HG03175 (cell line): Measurements from ENCODE around the gene SPTLC2.
"Not testable (repeated sequence)": the region's sequence is repeated elsewhere in the genome, so short reads cannot be mapped to it uniquely, and the experiment has no call there.

ENCODE experiments used
- ATAC-seq: cut with Tn5 transposase; IDR thresholded peaks from one replicate; pipeline ENCODE4 v1.9.1; 2021; ENCODE audit warnings: mild to moderate bottlenecking, moderate library complexity; ENCODE audit not compliant: unreplicated experiment

The SPTLC2 gene

GRCh38 chr14:77616454-77617229, at the start of gene SPTLC2:
Gene SPTLC2 (minus strand): TSS chr14:77616637. CDS start chr14:77616579, 58 bp downstream.
- ATAC-seq: peak; percentile 95

GRCh38 chr14:77663293-77663692, 46.9 kb upstream of the SPTLC2 start:
- no peak for ATAC-seq

- ATAC-seq: not testable (repeated sequence)
Observed at GRCh38 chr14:77661562-77661961, 45.1 kb upstream of the SPTLC2 start.

GRCh38 chr14:77660754-77661153, 44.3 kb upstream of the SPTLC2 start:
- no peak for ATAC-seq

- ATAC-seq: no peak
Observed at GRCh38 chr14:77659831-77660230, 43.4 kb upstream of the SPTLC2 start.

GRCh38 chr14:77657280-77657679, 40.8 kb upstream of the SPTLC2 start:
- ATAC-seq: no peak

- no peak for ATAC-seq
Observed at GRCh38 chr14:77654001-77654441, 37.6 kb upstream of the SPTLC2 start.

GRCh38 chr14:77649326-77649725, 32.9 kb upstream of the SPTLC2 start:
- ATAC-seq: no peak

GRCh38 chr14:77648520-77649200, 32.2 kb upstream of the SPTLC2 start:
- ATAC-seq: no peak

- ATAC-seq: no peak
Observed at GRCh38 chr14:77647853-77648252, 31.4 kb upstream of the SPTLC2 start.

- ATAC-seq: no peak
Observed at GRCh38 chr14:77646907-77647306, 30.5 kb upstream of the SPTLC2 start.

- no peak for ATAC-seq
Observed at GRCh38 chr14:77645520-77646230, 29.2 kb upstream of the SPTLC2 start.

- ATAC-seq: no peak
Observed at GRCh38 chr14:77642407-77642806, 26.0 kb upstream of the SPTLC2 start.

- ATAC-seq: no peak
Observed at GRCh38 chr14:77641534-77642341, 25.3 kb upstream of the SPTLC2 start.

- ATAC-seq: no peak
Observed at GRCh38 chr14:77640756-77641533, 24.5 kb upstream of the SPTLC2 start.

GRCh38 chr14:77638771-77639171, 22.3 kb upstream of the SPTLC2 start:
- no peak for ATAC-seq

GRCh38 chr14:77635869-77636268, 19.4 kb upstream of the SPTLC2 start:
- not testable (repeated sequence) for ATAC-seq

GRCh38 chr14:77635466-77635865, 19.0 kb upstream of the SPTLC2 start:
- not testable (repeated sequence) for ATAC-seq

GRCh38 chr14:77630111-77630510, 13.7 kb upstream of the SPTLC2 start:
- ATAC-seq: no peak

- ATAC-seq: no peak
Observed at GRCh38 chr14:77625360-77625759, 8.9 kb upstream of the SPTLC2 start.
